A673 (cell line): ENCODE measurements around the gene SLC26A6. TPM values are rescaled to one million over a fixed set of nuclear protein-coding genes. Genes with fewer than 3 reads are reported as not detected.

Experiments
- BruUV-seq: library from RNA; stranded (reverse); fragments of 400-500 nt; replicated peaks from 2 replicates; lab custom pipeline; 2021; lab: Mats Ljungman, UMichigan
- CTCF ChIA-PET: fragments of 300-600 bp; sonication (Branson Sonifier 250); formaldehyde crosslinking; loops from one replicate; lab custom pipeline; 2022; ENCODE audit warnings: antibody characterized with exemption; lab: Charles Lee
- POLR2A ChIA-PET: fragments of 300-600 bp; sonication (Branson Sonifier 250); formaldehyde crosslinking; loops from one replicate; lab custom pipeline; 2022; ENCODE audit warnings: antibody characterized with exemption; ENCODE audit not compliant: low non-redundant PET; lab: Charles Lee
- DNase-seq: peaks from one replicate; pipeline ENCODE4 v3.0.0-alpha.2; 2015; ENCODE audit warnings: low spot score
- H3K27ac ChIP-seq: fragments of 200-600 bp; sonication (generic); 2 replicates; pipeline ENCODE4 v1.5.1; 2016; ENCODE audit warnings: mixed run types, low read depth, mild to moderate bottlenecking, mixed read lengths, antibody characterized with exemption, low read length; ENCODE audit not compliant: poor library complexity, severe bottlenecking
- H3K27me3 ChIP-seq: fragments of 200-600 bp; sonication (generic); replicated peaks from 2 replicates; pipeline ENCODE4 v1.6.1; 2017; ENCODE audit warnings: mixed run types, low read depth, mild to moderate bottlenecking, mixed read lengths, antibody characterized with exemption, low read length; ENCODE audit not compliant: insufficient read depth, poor library complexity
- H3K36me3 ChIP-seq: fragments of 200-600 bp; sonication (generic); 2 replicates; pipeline ENCODE4 v1.6.1; 2016; ENCODE audit warnings: mixed run types, mild to moderate bottlenecking, mixed read lengths, antibody characterized with exemption, low read length; ENCODE audit not compliant: insufficient read depth, poor library complexity, severe bottlenecking
- H3K4me1 ChIP-seq: fragments of 200-600 bp; sonication (generic); 2 replicates; pipeline ENCODE4 v1.6.1; 2017; ENCODE audit warnings: mixed run types, mild to moderate bottlenecking, mixed read lengths, antibody characterized with exemption, low read length; ENCODE audit not compliant: insufficient read depth, poor library complexity, severe bottlenecking
- H3K4me3 ChIP-seq: fragments of 200-600 bp; sonication (generic); 2 replicates; pipeline ENCODE4 v1.5.1; 2016; ENCODE audit warnings: low read depth, mixed run types, mild to moderate bottlenecking, mixed read lengths, low read length; ENCODE audit not compliant: poor library complexity, severe bottlenecking
- H3K9me3 ChIP-seq: fragments of 200-600 bp; sonication (generic); 2 replicates; pipeline ENCODE4 v1.6.1; 2016; ENCODE audit warnings: mixed run types, low read depth, mild to moderate bottlenecking, mixed read lengths, antibody characterized with exemption, low read length; ENCODE audit not compliant: poor library complexity, severe bottlenecking
- CTCF ChIP-seq: fragments of 300-800, 200-600 bp; sonication (generic); conservative IDR thresholded peaks from 2 replicates; pipeline ENCODE4 v1.5.1; 2017; ENCODE audit warnings: low read depth, mild to moderate bottlenecking, antibody characterized with exemption, low read length, moderate library complexity, mixed read lengths
- EZH2 ChIP-seq: fragments of 200-600 bp; sonication (generic); IDR thresholded peaks from 2 replicates; pipeline ENCODE4 v1.6.1; 2017; ENCODE audit warnings: borderline replicate concordance, low read depth, mild to moderate bottlenecking, mixed read lengths, antibody characterized with exemption, low read length; ENCODE audit not compliant: poor library complexity, severe bottlenecking
- intact Hi-C: fragments of 100-400 bp; cut with micrococcal nuclease; formaldehyde crosslinking; loops from one replicate; pipeline ENCODE4 v1.10.0; 2022; ENCODE audit not compliant: unreplicated experiment
- total RNA-seq: library from RNA; stranded (reverse); gene quantifications from 2 replicates; pipeline ENCODE4 v1.2.3, GENCODE V29; 2021

Gene SLC26A6
- total RNA-seq, 1 experiment from 2014 or later = 12.6 TPM

- Histone ChIP-seq H3K27ac (no peak overlapping the region), H3K9me3 (no peaks in the 10 kb centered on the region), H3K4me3 (no peak overlapping the region), H3K27me3 (no peaks in the 10 kb centered on the region), H3K36me3 (no peaks in the 10 kb centered on the region), H3K4me1 (no peaks in the 10 kb centered on the region)
- TF ChIP-seq EZH2 = no peak
- no peak for TF ChIP-seq CTCF
- CTCF ChIA-PET = no interaction called here
- BruUV-seq = no TSS peak
- intact Hi-C loops = no loop called here
- POLR2A ChIA-PET = no interaction called here
- DNase-seq = no peak
These were observed 7.3 kb upstream of the SLC26A6 start for GRCh38 chr3:48642605-48643004.

DNA sequence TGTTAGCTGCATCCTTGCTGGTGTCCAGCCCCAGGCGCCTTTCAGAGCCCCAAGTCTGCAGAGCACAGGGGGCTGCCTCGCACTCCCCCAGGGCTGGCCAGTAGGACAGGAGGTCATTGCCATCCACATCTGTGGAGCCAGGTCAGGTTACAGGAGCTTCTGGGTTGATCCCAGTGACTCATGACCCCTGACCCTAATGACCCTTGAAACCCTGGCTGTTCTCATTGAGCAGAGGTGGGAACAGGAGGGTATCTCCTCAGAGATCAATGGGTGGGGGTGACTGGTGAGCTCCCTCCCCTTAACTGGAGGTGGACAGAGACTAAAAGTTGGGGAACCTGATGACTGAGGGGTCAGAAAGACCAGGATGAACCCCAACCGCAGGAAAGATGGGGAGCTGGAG is 6.1 kb upstream of the SLC26A6 start:
- POLR2A ChIA-PET = no interaction called here
- Histone ChIP-seq H3K27me3 (no peaks in the 10 kb centered on the region), H3K9me3 (no peaks in the 10 kb centered on the region), H3K4me3 (no peak overlapping the region), H3K4me1 (no peaks in the 10 kb centered on the region), H3K27ac (no peak overlapping the region), H3K36me3 (no peaks in the 10 kb centered on the region)
- no peak for DNase-seq
- BruUV-seq = no TSS peak
- TF ChIP-seq EZH2 (no peak), CTCF (no peak)
- intact Hi-C loops = no loop called here
- CTCF ChIA-PET = no interaction called here

DNA sequence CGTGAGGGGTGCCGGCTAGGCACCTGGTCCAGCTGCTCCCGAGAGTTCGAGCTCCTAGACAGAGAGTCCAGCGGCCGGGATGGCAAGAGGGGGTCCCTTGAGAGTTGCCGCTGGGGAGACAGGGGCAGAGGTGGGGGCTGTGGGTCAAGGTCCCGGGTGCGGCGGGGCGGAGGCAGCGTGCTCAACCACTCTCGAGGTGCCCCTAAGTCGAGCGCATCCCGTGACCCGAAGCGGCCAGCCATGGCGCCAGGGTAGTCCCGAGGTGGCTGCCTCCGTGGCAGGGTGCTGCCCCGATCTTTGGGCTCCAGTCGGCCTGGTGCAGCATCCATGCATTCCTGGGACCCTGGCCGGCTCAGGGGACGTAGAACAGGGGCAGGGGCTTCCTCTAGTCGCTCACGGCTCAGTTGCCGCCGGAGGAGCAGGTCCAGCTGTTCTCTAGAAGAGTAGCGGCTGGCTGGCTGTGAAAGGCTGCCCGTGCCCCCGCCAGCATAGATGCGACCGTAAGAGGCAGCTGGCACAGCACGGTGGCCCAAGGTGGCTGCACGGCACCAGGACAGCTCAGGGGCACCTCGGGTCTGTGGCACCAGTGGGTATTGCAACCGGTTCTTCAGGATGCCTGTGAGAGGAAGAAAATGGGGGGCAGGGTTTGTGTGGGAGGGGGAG is 4.8 kb upstream of the SLC26A6 start:
- TF ChIP-seq CTCF (no peak), EZH2 (no peak)
- no peak for DNase-seq
- POLR2A ChIA-PET = no interaction called here
- Histone ChIP-seq H3K27ac (no peak overlapping the region), H3K36me3 (no peaks in the 10 kb centered on the region), H3K27me3 (no peaks in the 10 kb centered on the region), H3K4me1 (no peaks in the 10 kb centered on the region), H3K9me3 (no peaks in the 10 kb centered on the region), H3K4me3 (no peak overlapping the region)
- intact Hi-C loops = no loop called here
- CTCF ChIA-PET = no interaction called here
- BruUV-seq = no TSS peak
